Inferior parietal cortex (tissue), 1 donor: ENCODE measurements around the gene ASTE1.
"Not testable (repeated sequence)": the region's sequence is repeated elsewhere in the genome, so short reads cannot be mapped to it uniquely, and the experiment has no call there.

ENCODE experiments used
- DNase-seq: peaks from one replicate; pipeline ENCODE4 v3.0.0-alpha.2; 2016; ENCODE audit errors: extremely low spot score

ASTE1 gene

GRCh38 chr3:131009698-131010097, 16.9 kb downstream of the ASTE1 start:
- DNase-seq, result no peak

- DNase-seq, result no peak
Measured at GRCh38 chr3:131008326-131008725, 18.3 kb downstream of the ASTE1 start.

- DNase-seq, result no peak
Measured at GRCh38 chr3:131007782-131008181, 18.8 kb downstream of the ASTE1 start.

GRCh38 chr3:131007256-131007655, 19.4 kb downstream of the ASTE1 start:
- no peak for DNase-seq

- DNase-seq, result no peak
Measured at GRCh38 chr3:131004603-131005002, 22.0 kb downstream of the ASTE1 start.

GRCh38 chr3:131001071-131001470, 25.6 kb downstream of the ASTE1 start:
- DNase-seq, result no peak

GRCh38 chr3:130997289-130997688, 29.3 kb downstream of the ASTE1 start:
- DNase-seq, result no peak

GRCh38 chr3:130992344-130992743, 34.3 kb downstream of the ASTE1 start:
- DNase-seq, result no peak

- DNase-seq, result no peak
Measured at GRCh38 chr3:130991126-130991525, 35.5 kb downstream of the ASTE1 start.

- no peak for DNase-seq
Measured at GRCh38 chr3:130990282-130990681, 36.3 kb downstream of the ASTE1 start.

- DNase-seq, result no peak
Measured at GRCh38 chr3:130981469-130981868, 45.2 kb downstream of the ASTE1 start.

- DNase-seq, result no peak
Measured at GRCh38 chr3:130979117-130979516, 47.5 kb downstream of the ASTE1 start.

- no peak for DNase-seq
Measured at GRCh38 chr3:130976706-130977105, 49.9 kb downstream of the ASTE1 start.

GRCh38 chr3:130975251-130975650, 51.4 kb downstream of the ASTE1 start:
- no peak for DNase-seq

- DNase-seq, result no peak
Measured at GRCh38 chr3:130974201-130974600, 52.4 kb downstream of the ASTE1 start.

GRCh38 chr3:130973406-130973805, 53.2 kb downstream of the ASTE1 start:
- no peak for DNase-seq

GRCh38 chr3:130972592-130972991, 54.0 kb downstream of the ASTE1 start:
- not testable (repeated sequence) for DNase-seq

GRCh38 chr3:130971208-130971607, 55.4 kb downstream of the ASTE1 start:
- DNase-seq, result no peak

GRCh38 chr3:130969621-130970020, 57.0 kb downstream of the ASTE1 start:
- no peak for DNase-seq

GRCh38 chr3:130968221-130968620, 58.4 kb downstream of the ASTE1 start:
- no peak for DNase-seq

GRCh38 chr3:130967281-130967680, 59.3 kb downstream of the ASTE1 start:
- no peak for DNase-seq

- peak; percentile 45 for DNase-seq
Measured at GRCh38 chr3:130963878-130964277, 62.7 kb downstream of the ASTE1 start.
